Measurements from ENCODE around the gene ZNF774. TPM values are rescaled to one million over a fixed set of nuclear protein-coding genes. Genes with fewer than 3 reads are reported as not detected.

The ZNF774 gene
- total RNA-seq, 4 donors from 2014 or later: 0.75 to 22.5 (median 10.2) TPM

DNA sequence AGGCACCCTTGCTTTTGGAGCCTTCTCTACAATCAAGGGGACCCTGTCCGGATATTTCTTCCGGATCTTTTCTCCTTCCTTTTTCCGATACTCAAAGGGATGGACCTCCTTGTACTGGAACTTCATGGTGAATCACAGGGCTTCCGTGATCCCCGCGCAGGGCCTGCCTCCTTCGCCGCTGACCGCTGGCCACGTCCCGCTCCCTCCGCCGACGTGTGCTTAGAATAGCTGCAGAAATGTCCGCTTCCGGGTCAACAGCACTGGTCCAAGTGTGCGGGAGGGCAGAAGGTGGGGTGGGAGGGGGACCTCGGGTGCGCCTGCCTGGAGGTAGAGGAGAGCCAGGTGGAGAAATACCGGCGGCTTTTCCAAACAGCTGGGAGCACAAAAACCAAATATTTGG lies 3.0 kb upstream of the ZNF774 start:
- in situ Hi-C loops (cut with MboI; ENCODE audit: low pct_ligation_motif_present in 1 of 4, low pct_unique_long_range_greater_than_20kb in 1 of 4, low sequenced_read_pairs in 3 of 4) (no loop called here), intact Hi-C loops (cut with DNase I; ENCODE audit: low total_unique reads) (no loop called here)
- peaks cover 4 to 10% (median 5%) of the 10 kb centered on the region in 4 donors for H3K4me1 ChIP-seq
- H3K9me3 ChIP-seq: no peaks in the 10 kb centered on the region
- no peaks in the 10 kb centered on the region for H3K36me3 ChIP-seq
- no peak overlapping the region for H3K27ac ChIP-seq
- H3K4me3 ChIP-seq: no peak overlapping the region
- no peak for DNase-seq
- TF ChIP-seq EP300 (IDR thresholded peaks at IDR 0.05; ENCODE audit: low read depth) (no peak), POLR2AphosphoS5 (IDR thresholded peaks at IDR 0.05) (no peak), POLR2A (IDR thresholded peaks at IDR 0.05) (no peak)
- TF ChIP-seq, protein P1, sequence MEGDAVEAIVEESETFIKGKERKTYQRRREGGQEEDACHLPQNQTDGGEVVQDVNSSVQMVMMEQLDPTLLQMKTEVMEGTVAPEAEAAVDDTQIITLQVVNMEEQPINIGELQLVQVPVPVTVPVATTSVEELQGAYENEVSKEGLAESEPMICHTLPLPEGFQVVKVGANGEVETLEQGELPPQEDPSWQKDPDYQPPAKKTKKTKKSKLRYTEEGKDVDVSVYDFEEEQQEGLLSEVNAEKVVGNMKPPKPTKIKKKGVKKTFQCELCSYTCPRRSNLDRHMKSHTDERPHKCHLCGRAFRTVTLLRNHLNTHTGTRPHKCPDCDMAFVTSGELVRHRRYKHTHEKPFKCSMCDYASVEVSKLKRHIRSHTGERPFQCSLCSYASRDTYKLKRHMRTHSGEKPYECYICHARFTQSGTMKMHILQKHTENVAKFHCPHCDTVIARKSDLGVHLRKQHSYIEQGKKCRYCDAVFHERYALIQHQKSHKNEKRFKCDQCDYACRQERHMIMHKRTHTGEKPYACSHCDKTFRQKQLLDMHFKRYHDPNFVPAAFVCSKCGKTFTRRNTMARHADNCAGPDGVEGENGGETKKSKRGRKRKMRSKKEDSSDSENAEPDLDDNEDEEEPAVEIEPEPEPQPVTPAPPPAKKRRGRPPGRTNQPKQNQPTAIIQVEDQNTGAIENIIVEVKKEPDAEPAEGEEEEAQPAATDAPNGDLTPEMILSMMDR (IDR thresholded peaks at IDR 0.05): no peak
- H3K27me3 ChIP-seq: no peaks in the 10 kb centered on the region
- 91% methylated on average over 19 to 21 of the region's 21 CpGs for WGBS, 2 donors (ENCODE audit: low coverage in 1 of 2)

DNA sequence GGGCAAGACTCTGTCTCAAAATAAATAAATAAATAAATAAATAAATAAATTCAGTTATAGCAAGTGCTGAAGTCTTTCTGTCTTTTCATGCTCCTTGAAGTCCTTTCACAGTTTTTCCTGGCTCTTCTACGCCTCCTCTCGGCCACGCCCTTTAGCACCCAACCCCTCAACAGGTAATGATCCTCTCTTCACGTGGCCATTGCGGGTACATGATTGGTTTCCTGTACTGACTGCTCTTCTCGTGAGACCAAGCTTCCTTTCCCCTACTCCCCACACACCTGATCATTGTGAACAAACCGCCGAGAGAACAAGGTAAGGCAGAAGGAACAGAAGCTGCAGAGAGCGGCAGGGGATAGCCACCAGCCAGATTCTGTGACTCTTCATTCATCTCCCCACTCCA lies 2.3 kb upstream of the ZNF774 start:
- DNase-seq: no peak
- Histone ChIP-seq H3K27me3 (no peaks in the 10 kb centered on the region), H3K4me3 (no peak overlapping the region), H3K27ac (no peak overlapping the region), H3K4me1 (peaks cover 4 to 10% (median 5%) of the 10 kb centered on the region in 4 donors), H3K36me3 (no peaks in the 10 kb centered on the region), H3K9me3 (no peaks in the 10 kb centered on the region)
- intact Hi-C loops (cut with DNase I; ENCODE audit: low total_unique reads): no loop called here
- whole genome bisulfite sequencing, 2 donors (ENCODE audit: low coverage in 1 of 2): 79 to 83% methylated on average over 6 to 9 of the region's 9 CpGs
- in situ Hi-C loops (cut with MboI; ENCODE audit: low pct_ligation_motif_present in 1 of 4, low pct_unique_long_range_greater_than_20kb in 1 of 4, low sequenced_read_pairs in 3 of 4): no loop called here
- TF ChIP-seq POLR2A (IDR thresholded peaks at IDR 0.05): no peak
- no peak for TF ChIP-seq POLR2AphosphoS5 (IDR thresholded peaks at IDR 0.05)
- no peak for TF ChIP-seq EP300 (IDR thresholded peaks at IDR 0.05; ENCODE audit: low read depth)
- TF ChIP-seq, protein P1 (IDR thresholded peaks at IDR 0.05): no peak

DNA sequence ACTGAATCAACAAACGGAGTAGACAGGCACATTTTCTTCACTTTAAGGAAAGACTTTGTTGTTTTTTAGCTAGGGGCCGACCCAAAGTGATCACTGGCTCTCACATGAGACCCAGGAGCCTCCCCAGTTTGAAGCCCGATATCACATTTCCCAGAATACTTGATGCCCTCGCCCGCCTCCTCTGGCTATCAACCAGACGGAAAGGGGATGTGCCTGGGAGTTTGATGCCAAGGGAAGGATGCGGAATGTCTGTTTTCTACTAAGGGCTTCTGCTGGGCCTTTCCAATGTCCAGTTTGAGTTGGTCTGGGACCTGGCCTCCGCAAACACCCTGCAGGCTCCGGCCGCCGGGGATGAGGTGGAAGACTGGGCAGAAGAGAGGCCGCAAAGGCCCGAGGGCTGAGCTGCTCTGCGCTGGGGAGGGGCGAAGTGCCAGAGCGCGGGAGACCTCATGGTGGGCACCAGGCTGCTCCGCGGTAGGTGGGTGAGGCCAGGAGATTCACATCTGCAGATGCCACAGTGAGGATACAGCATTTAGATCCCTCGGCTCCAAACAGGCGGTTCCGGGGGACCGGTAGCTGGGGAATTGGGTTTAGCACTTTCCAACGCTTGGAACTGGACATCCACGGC lies 491 bp upstream of the ZNF774 start:
- WGBS, 2 donors (ENCODE audit: low coverage in 1 of 2): 44 to 93% methylated on average over 5 to 24 of the region's 25 CpGs
- Histone ChIP-seq H3K36me3 (no peaks in the 10 kb centered on the region), H3K4me1 (peaks cover 4 to 10% (median 5%) of the 10 kb centered on the region in 4 donors), H3K27ac (peak overlapping the region in 2 of 4 donors; percentile 82 to 87), H3K27me3 (no peaks in the 10 kb centered on the region), H3K9me3 (no peaks in the 10 kb centered on the region), H3K4me3 (peak overlapping the region in 3 of 4 donors; percentile 73 to 95 (median 80))
- DNase-seq: no peak
- intact Hi-C loops (cut with DNase I; ENCODE audit: low total_unique reads) (no loop called here), in situ Hi-C loops (cut with MboI; ENCODE audit: low pct_ligation_motif_present in 1 of 4, low pct_unique_long_range_greater_than_20kb in 1 of 4, low sequenced_read_pairs in 3 of 4) (no loop called here)
- TF ChIP-seq EP300 (IDR thresholded peaks at IDR 0.05; ENCODE audit: low read depth) (no peak), POLR2AphosphoS5 (IDR thresholded peaks at IDR 0.05) (no peak), POLR2A (IDR thresholded peaks at IDR 0.05) (no peak)
- TF ChIP-seq, protein P1 (IDR thresholded peaks at IDR 0.05): no peak

DNA sequence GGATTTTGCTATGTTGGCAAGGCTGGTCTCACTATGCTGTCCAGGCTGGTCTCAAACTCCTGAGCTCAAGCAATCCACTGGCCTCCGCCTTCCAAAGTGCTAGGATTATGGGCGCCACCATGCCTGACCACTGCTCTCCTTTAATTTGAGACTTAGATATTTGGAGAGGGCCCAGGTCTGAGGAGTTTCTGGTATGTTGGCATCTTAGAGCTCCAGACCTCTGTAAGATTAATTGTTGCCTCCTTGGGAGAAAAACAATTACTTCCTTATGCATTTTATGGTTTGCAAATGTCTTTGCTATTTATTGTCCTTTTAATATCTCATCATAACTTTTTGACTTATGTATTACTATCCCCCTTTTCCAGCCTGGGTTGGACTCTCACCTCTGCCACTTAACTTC lies 2.9 kb downstream of the ZNF774 start:
- Histone ChIP-seq H3K36me3 (no peaks in the 10 kb centered on the region), H3K9me3 (no peaks in the 10 kb centered on the region), H3K4me3 (no peak overlapping the region), H3K27ac (no peak overlapping the region), H3K27me3 (no peaks in the 10 kb centered on the region), H3K4me1 (peaks cover 5 to 29% (median 8%) of the 10 kb centered on the region in 4 donors)
- in situ Hi-C loops (cut with MboI; ENCODE audit: low pct_ligation_motif_present in 1 of 4, low pct_unique_long_range_greater_than_20kb in 1 of 4, low sequenced_read_pairs in 3 of 4): no loop called here
- DNase-seq: no peak
- TF ChIP-seq, protein P1 (IDR thresholded peaks at IDR 0.05): no peak
- no peak for TF ChIP-seq EP300 (IDR thresholded peaks at IDR 0.05; ENCODE audit: low read depth)
- TF ChIP-seq POLR2A (IDR thresholded peaks at IDR 0.05): no peak
- TF ChIP-seq POLR2AphosphoS5 (IDR thresholded peaks at IDR 0.05): no peak
- intact Hi-C loops (cut with DNase I; ENCODE audit: low total_unique reads): no loop called here
- 85 to 95% methylated on average over 2 of the region's 2 CpGs for WGBS, 2 donors (ENCODE audit: low coverage in 1 of 2)
